DOHH2 (cell line): Measurements from ENCODE around the gene ZRANB3.

Experiments used
- H3F3A ChIP-seq: fragments of 200-600 bp; sonication (generic), shearing (Covaris generic); 2 replicates; pipeline ENCODE4 v1.6.0; 2016; ENCODE audit warnings: antibody characterized with exemption, mild to moderate bottlenecking; ENCODE audit not compliant: control insufficient read depth, insufficient read depth
- H3K27ac ChIP-seq: fragments of 200-600 bp; sonication (generic); 2 replicates; pipeline ENCODE4 v1.5.1; 2014; ENCODE audit warnings: low read depth, mild to moderate bottlenecking, low read length, moderate library complexity
- H3K27me3 ChIP-seq: fragments of 200-600 bp; sonication (generic); 2 replicates; pipeline ENCODE4 v1.6.1; 2014; ENCODE audit warnings: mild to moderate bottlenecking, low read length, mixed read lengths; ENCODE audit not compliant: control insufficient read depth
- H3K36me3 ChIP-seq: fragments of 200-600 bp; sonication (generic); 2 replicates; pipeline ENCODE4 v1.6.1; 2014; ENCODE audit warnings: mild to moderate bottlenecking, low read length, moderate library complexity, mixed read lengths; ENCODE audit not compliant: control insufficient read depth
- H3K4me1 ChIP-seq: fragments of 200-600 bp; sonication (generic); 2 replicates; pipeline ENCODE4 v1.6.1; 2014; ENCODE audit warnings: mild to moderate bottlenecking, low read length, mixed read lengths; ENCODE audit not compliant: control insufficient read depth
- H3K4me2 ChIP-seq: fragments of 200-600 bp; sonication (generic); 2 replicates; pipeline ENCODE4 v1.6.0; 2014; ENCODE audit warnings: mild to moderate bottlenecking, low read length, moderate library complexity
- H3K4me3 ChIP-seq: fragments of 200-600 bp; sonication (generic); 2 replicates; pipeline ENCODE4 v1.5.1; 2014; ENCODE audit warnings: mild to moderate bottlenecking, low read length, mixed read lengths
- H3K79me2 ChIP-seq: fragments of 200-600 bp; sonication (generic); 2 replicates; pipeline ENCODE4 v1.6.1; 2014; ENCODE audit warnings: mild to moderate bottlenecking, low read length, mixed read lengths; ENCODE audit not compliant: control insufficient read depth
- H3K9me2 ChIP-seq: fragments of 200-600 bp; sonication (generic); replicated peaks from 2 replicates; pipeline ENCODE4 v1.6.1; 2014; ENCODE audit warnings: mild to moderate bottlenecking, low read length, mixed read lengths; ENCODE audit not compliant: control insufficient read depth
- H3K9me3 ChIP-seq: fragments of 200-600 bp; sonication (generic); 2 replicates; pipeline ENCODE4 v1.6.1; 2014; ENCODE audit warnings: antibody characterized with exemption, low read length, mixed read lengths; ENCODE audit not compliant: control insufficient read depth, insufficient read depth
- H4K20me1 ChIP-seq: fragments of 200-600 bp; sonication (generic); 2 replicates; pipeline ENCODE4 v1.6.0; 2014; ENCODE audit warnings: low read depth, mild to moderate bottlenecking, antibody characterized with exemption, low read length, moderate library complexity; ENCODE audit not compliant: control insufficient read depth, insufficient read depth
- CTCF ChIP-seq: fragments of 200-600 bp; sonication (generic); IDR thresholded peaks from one replicate; pipeline ENCODE4 v1.5.1; 2014; ENCODE audit warnings: antibody characterized with exemption, mild to moderate bottlenecking, low read depth, low read length; ENCODE audit not compliant: poor library complexity, severe bottlenecking
- EZH2phosphoT487 ChIP-seq: fragments of 200-600 bp; sonication (generic); IDR thresholded peaks from 2 replicates; pipeline ENCODE4 v1.6.1; 2017; ENCODE audit warnings: borderline replicate concordance, mild to moderate bottlenecking, antibody characterized with exemption, low read length, moderate library complexity, mixed read lengths

Gene ZRANB3

GRCh38 chr2:135174049-135174809 lies 356.8 kb downstream of the ZRANB3 start:
- no peak overlapping the region for H3K4me3 ChIP-seq
- H3K4me2 ChIP-seq: no peak overlapping the region
- peaks cover 34% of the 10 kb centered on the region for H3K36me3 ChIP-seq
- H3K9me2 ChIP-seq: no peaks in the 10 kb centered on the region
- H3K27ac ChIP-seq: no peak overlapping the region
- H3K27me3 ChIP-seq: no peaks in the 10 kb centered on the region
- TF ChIP-seq EZH2phosphoT487: no peak
- no peak for TF ChIP-seq CTCF
- H3K79me2 ChIP-seq: no peaks in the 10 kb centered on the region
- no peaks in the 10 kb centered on the region for H4K20me1 ChIP-seq
- peaks cover 3% of the 10 kb centered on the region for H3K4me1 ChIP-seq
- no peaks in the 10 kb centered on the region for H3K9me3 ChIP-seq
- H3F3A ChIP-seq: no peaks in the 10 kb centered on the region

- Histone ChIP-seq H3F3A (no peaks in the 10 kb centered on the region), H3K79me2 (no peaks in the 10 kb centered on the region), H3K27ac (no peak overlapping the region), H3K27me3 (no peaks in the 10 kb centered on the region), H3K4me2 (no peak overlapping the region), H3K9me3 (no peaks in the 10 kb centered on the region), H3K9me2 (no peaks in the 10 kb centered on the region), H3K4me1 (no peaks in the 10 kb centered on the region), H4K20me1 (no peaks in the 10 kb centered on the region), H3K36me3 (peaks cover 54% of the 10 kb centered on the region), H3K4me3 (no peak overlapping the region)
- TF ChIP-seq EZH2phosphoT487 (no peak), CTCF (no peak)
Measured at GRCh38 chr2:135169900-135170753, 360.9 kb downstream of the ZRANB3 start.

GRCh38 chr2:135168204-135168856 lies 362.7 kb downstream of the ZRANB3 start:
- Histone ChIP-seq H3F3A (no peaks in the 10 kb centered on the region), H3K4me3 (no peak overlapping the region), H3K4me2 (no peak overlapping the region), H3K4me1 (no peaks in the 10 kb centered on the region), H3K9me2 (no peaks in the 10 kb centered on the region), H3K27me3 (no peaks in the 10 kb centered on the region), H3K27ac (no peak overlapping the region), H3K79me2 (no peaks in the 10 kb centered on the region), H3K9me3 (no peaks in the 10 kb centered on the region), H4K20me1 (no peaks in the 10 kb centered on the region), H3K36me3 (peaks cover 70% of the 10 kb centered on the region)
- TF ChIP-seq CTCF: no peak
- TF ChIP-seq EZH2phosphoT487: no peak
